Myometrial cell (primary cell): ENCODE measurements around the gene GLMP. TPM values are rescaled to one million over a fixed set of nuclear protein-coding genes. Genes with fewer than 3 reads are reported as not detected.

Experiments
- total RNA-seq: library from RNA; depleted of rRNA; stranded (reverse); fragments of >200 nt; gene quantifications from 2 replicates; pipeline ENCODE4 v1.2.3, GENCODE V29; 2015

GLMP gene, protein sequence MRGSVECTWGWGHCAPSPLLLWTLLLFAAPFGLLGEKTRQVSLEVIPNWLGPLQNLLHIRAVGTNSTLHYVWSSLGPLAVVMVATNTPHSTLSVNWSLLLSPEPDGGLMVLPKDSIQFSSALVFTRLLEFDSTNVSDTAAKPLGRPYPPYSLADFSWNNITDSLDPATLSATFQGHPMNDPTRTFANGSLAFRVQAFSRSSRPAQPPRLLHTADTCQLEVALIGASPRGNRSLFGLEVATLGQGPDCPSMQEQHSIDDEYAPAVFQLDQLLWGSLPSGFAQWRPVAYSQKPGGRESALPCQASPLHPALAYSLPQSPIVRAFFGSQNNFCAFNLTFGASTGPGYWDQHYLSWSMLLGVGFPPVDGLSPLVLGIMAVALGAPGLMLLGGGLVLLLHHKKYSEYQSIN
- total RNA-seq: 102 and 133 TPM in 2 replicates

GRCh38 chr1:156295391-156295947, at the start of gene GLMP:
TSS of gene GLMP (minus strand) at chr1:156295679. CDS start at chr1:156295645, 34 bp downstream.

DNA sequence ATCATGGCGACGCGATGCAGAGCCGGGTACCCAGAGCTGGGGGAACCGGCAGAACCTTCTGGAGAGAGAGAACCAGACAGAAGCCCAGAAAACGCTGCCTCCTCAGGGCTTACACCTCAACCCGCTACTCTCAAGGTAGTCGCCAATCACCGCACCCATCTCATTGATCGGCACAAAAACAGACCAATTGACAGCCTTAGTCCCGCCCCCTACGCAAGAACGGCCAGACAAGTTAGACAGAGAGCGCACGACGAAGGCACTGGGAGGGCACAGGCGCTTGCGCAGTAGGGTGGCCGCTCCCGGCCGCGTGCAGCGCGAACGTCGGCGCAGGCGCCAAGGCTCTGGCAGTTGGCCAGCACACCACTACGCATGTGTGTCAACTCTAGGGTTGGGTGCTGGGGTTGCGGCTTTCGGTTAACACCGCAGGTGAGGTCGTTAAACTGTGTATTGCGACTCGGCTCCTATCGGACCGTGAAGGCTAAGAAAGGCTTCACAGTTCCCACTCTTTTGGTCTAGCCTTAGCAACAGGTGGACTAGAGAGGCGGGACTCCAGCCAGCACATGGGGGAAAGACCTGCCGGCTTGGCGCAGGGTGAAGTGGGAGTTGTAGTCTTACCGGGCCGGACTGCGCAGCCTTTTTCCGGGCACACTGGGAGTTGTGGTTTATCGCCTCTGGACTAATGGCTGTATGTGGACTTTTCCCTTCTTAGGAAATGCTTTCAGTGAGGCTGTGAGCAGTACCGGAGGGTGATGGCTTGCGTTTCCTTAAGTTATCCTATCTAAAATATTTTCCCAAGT, 42.9 kb upstream of the GLMP start, which contains the start of the genes CCT3 and TSACC:
TSS of gene CCT3 (minus strand) at position 113 of the 797 bp plus-strand sequence. CDS start at position 5, 108 bp downstream.
TSS of gene TSACC (plus strand) at position 347 of the 797 bp plus-strand sequence. CDS start 1,232 bp downstream, outside the sequence.

GRCh38 chr1:156298852-156299357, 3.4 kb upstream of the GLMP start, which contains the start of gene VHLL:
TSS of gene VHLL (minus strand) at chr1:156299307. CDS start at chr1:156299189, 118 bp downstream.

GRCh38 chr1:156284112-156284511, 11.4 kb downstream of the GLMP start, which contains the start of gene TMEM79:
TSS of gene TMEM79 (plus strand) at chr1:156284325. CDS start at chr1:156285227, 902 bp downstream.

GRCh38 chr1:156282479-156283222, 12.8 kb downstream of the GLMP start, which contains the start of gene SMG5:
TSS of gene SMG5 (minus strand) at chr1:156282825. CDS start at chr1:156282680, 145 bp downstream.

DNA sequence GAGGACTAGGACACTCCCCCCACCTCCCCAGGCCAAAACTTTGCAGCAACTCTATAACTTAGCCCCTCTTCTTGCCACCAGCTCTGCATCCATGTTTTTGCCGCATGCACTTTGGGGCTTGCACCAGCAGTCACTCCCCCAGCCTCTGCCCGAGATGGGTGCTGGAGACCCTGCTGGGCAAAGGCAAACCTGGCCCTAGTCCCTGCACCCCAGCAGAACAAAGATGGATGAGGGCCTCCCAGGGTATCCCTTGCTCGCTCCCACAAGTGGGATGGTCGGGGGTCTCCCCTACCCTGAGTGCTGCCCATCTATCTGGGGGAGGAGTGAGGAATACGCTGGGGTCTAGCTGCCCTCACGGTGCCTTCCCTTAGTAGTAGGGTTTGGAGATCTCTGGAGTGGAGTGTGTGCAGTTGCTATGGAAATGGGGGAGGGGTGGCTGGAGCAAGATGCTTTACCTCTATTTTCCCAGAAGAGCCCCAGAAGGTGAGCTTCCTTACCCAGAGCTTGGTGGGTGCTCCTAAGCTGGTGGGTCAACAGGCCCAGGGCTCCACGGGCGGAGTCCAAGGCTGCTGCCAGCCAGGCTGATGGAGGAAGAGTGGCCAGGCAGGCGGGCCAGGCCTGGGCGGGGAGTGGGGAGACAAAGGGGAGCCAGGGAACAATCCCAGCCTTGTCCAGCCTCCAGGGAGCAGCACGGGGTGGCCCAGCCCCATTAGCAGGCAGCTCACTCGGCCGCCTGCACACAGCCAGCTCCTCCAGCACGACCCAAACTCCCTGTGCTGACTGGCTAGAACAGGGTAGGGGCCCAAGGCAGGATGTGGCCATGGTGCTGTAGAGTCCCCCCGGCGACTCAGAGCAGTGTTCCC, 47.8 kb downstream of the GLMP start, which contains the start of gene PAQR6:
TSS of gene PAQR6 (minus strand) at position 597 of the 863 bp plus-strand sequence. CDS start 1,325 bp downstream, outside the sequence.

Other genes starting within 250 kb of the GLMP start
- gene UBQLN4, start 241.9 kb downstream of the GLMP start, total RNA-seq: 19.3 and 19.6 TPM in 2 replicates
- 76.1 and 78.7 TPM in 2 replicates for gene LAMTOR2, start 240.9 kb downstream of the GLMP start, total RNA-seq
- gene RAB25, start 234.5 kb downstream of the GLMP start, total RNA-seq: not detected in 2 replicates
- 0.58 and 0.71 TPM in 2 replicates for gene MEX3A, start 213.2 kb downstream of the GLMP start, total RNA-seq
- 897 and 914 TPM in 2 replicates for gene LMNA, start 181.0 kb downstream of the GLMP start, total RNA-seq
- under 0.01 and 0.35 TPM in 2 replicates for gene SEMA4A, start 142.1 kb downstream of the GLMP start, total RNA-seq
- 14.7 and 15.2 TPM in 2 replicates for gene SLC25A44, start 101.6 kb downstream of the GLMP start, total RNA-seq
- gene PMF1, start 82.7 kb downstream of the GLMP start, total RNA-seq: 83.6 and 94.0 TPM in 2 replicates
- gene BGLAP, start 53.5 kb downstream of the GLMP start, total RNA-seq: 3.7 TPM in 1 of 2 replicates, not detected in the other
- not detected in 2 replicates for gene PAQR6, start 47.6 kb downstream of the GLMP start, total RNA-seq
- 53.3 and 54.4 TPM in 2 replicates for gene SMG5, start 12.9 kb downstream of the GLMP start, total RNA-seq
- 1.2 and 1.4 TPM in 2 replicates for gene TMEM79, start 11.4 kb downstream of the GLMP start, total RNA-seq
- gene VHLL, start 3.6 kb upstream of the GLMP start, total RNA-seq: not detected in 2 replicates
- 427 and 505 TPM in 2 replicates for gene CCT3, start 42.6 kb upstream of the GLMP start, total RNA-seq
- gene TSACC, start 42.8 kb upstream of the GLMP start, total RNA-seq: not detected in 2 replicates
- not detected in 2 replicates for gene RHBG, start 73.5 kb upstream of the GLMP start, total RNA-seq
- 10.4 and 21.1 TPM in 2 replicates for gene MEF2D, start 205.1 kb upstream of the GLMP start, total RNA-seq